DOHH2 (cell line): ENCODE data around the gene ILKAP.

Source experiments
- H3F3A ChIP-seq: fragments of 200-600 bp; sonication (generic), shearing (Covaris generic); 2 replicates; pipeline ENCODE4 v1.6.0; 2016; ENCODE audit warnings: antibody characterized with exemption, mild to moderate bottlenecking; ENCODE audit not compliant: control insufficient read depth, insufficient read depth
- H3K27ac ChIP-seq: fragments of 200-600 bp; sonication (generic); 2 replicates; pipeline ENCODE4 v1.5.1; 2014; ENCODE audit warnings: low read depth, mild to moderate bottlenecking, low read length, moderate library complexity
- H3K27me3 ChIP-seq: fragments of 200-600 bp; sonication (generic); 2 replicates; pipeline ENCODE4 v1.6.1; 2014; ENCODE audit warnings: mild to moderate bottlenecking, low read length, mixed read lengths; ENCODE audit not compliant: control insufficient read depth
- H3K36me3 ChIP-seq: fragments of 200-600 bp; sonication (generic); 2 replicates; pipeline ENCODE4 v1.6.1; 2014; ENCODE audit warnings: mild to moderate bottlenecking, low read length, moderate library complexity, mixed read lengths; ENCODE audit not compliant: control insufficient read depth
- H3K4me1 ChIP-seq: fragments of 200-600 bp; sonication (generic); 2 replicates; pipeline ENCODE4 v1.6.1; 2014; ENCODE audit warnings: mild to moderate bottlenecking, low read length, mixed read lengths; ENCODE audit not compliant: control insufficient read depth
- H3K4me2 ChIP-seq: fragments of 200-600 bp; sonication (generic); 2 replicates; pipeline ENCODE4 v1.6.0; 2014; ENCODE audit warnings: mild to moderate bottlenecking, low read length, moderate library complexity
- H3K4me3 ChIP-seq: fragments of 200-600 bp; sonication (generic); 2 replicates; pipeline ENCODE4 v1.5.1; 2014; ENCODE audit warnings: mild to moderate bottlenecking, low read length, mixed read lengths
- H3K79me2 ChIP-seq: fragments of 200-600 bp; sonication (generic); 2 replicates; pipeline ENCODE4 v1.6.1; 2014; ENCODE audit warnings: mild to moderate bottlenecking, low read length, mixed read lengths; ENCODE audit not compliant: control insufficient read depth
- H3K9me2 ChIP-seq: fragments of 200-600 bp; sonication (generic); replicated peaks from 2 replicates; pipeline ENCODE4 v1.6.1; 2014; ENCODE audit warnings: mild to moderate bottlenecking, low read length, mixed read lengths; ENCODE audit not compliant: control insufficient read depth
- H3K9me3 ChIP-seq: fragments of 200-600 bp; sonication (generic); 2 replicates; pipeline ENCODE4 v1.6.1; 2014; ENCODE audit warnings: antibody characterized with exemption, low read length, mixed read lengths; ENCODE audit not compliant: control insufficient read depth, insufficient read depth
- H4K20me1 ChIP-seq: fragments of 200-600 bp; sonication (generic); 2 replicates; pipeline ENCODE4 v1.6.0; 2014; ENCODE audit warnings: low read depth, mild to moderate bottlenecking, antibody characterized with exemption, low read length, moderate library complexity; ENCODE audit not compliant: control insufficient read depth, insufficient read depth
- EZH2phosphoT487 ChIP-seq: fragments of 200-600 bp; sonication (generic); IDR thresholded peaks from 2 replicates; pipeline ENCODE4 v1.6.1; 2017; ENCODE audit warnings: borderline replicate concordance, mild to moderate bottlenecking, antibody characterized with exemption, low read length, moderate library complexity, mixed read lengths
- TF ChIP-seq, protein P1 (sequence below): fragments of 200-600 bp; sonication (generic); IDR thresholded peaks from one replicate; pipeline ENCODE4 v1.5.1; 2014; ENCODE audit warnings: antibody characterized with exemption, mild to moderate bottlenecking, low read depth, low read length; ENCODE audit not compliant: poor library complexity, severe bottlenecking

Gene ILKAP

DNA sequence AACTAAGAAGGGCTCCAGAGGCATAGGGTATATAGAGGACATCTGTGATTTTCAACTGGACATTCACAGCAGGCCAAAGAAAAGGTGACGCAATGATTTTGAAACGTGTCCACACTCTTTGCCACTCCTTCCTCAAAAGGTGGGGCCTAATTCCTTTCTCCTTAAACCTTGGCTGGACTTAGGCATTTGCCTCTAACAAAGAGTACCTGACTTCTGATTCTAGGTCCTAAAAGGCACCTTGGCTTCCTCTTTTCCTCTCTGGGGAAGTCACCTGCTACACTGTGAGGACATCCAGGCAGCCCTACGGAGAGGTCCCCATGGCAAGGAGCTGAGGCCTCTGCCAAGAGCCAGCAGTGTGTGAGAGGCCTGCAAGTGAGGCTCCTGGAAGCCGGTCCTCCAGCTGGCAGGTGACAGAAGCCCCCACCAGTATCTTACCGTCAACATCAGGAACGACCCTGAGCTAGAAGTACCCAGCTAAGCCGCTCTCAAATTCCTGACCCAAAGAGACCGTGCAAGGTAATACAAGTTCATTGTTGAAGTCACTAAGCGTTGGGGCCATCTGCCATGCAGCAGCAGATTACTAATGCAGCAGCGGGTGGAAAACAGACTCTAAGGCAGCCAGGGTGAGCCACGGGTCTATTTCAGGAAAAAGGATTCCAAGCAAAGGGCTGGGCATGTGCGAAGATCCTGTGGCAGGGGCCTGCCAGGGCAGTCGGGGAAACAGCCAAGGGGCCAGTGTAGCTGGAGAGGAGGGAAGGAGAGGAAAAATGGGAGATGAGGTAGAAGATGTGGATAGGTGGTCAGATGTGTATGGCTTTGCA lies 43.7 kb upstream of the ILKAP start:
- H3K4me3 ChIP-seq: no peak overlapping the region
- H3K27me3 ChIP-seq: no peaks in the 10 kb centered on the region
- H3K4me1 ChIP-seq: 0 out of 2 replicates have a peak, but pooled peaks cover 3% of the 10 kb centered on the region
- peaks cover 20% of the 10 kb centered on the region for H3K36me3 ChIP-seq
- no peaks in the 10 kb centered on the region for H3K9me2 ChIP-seq
- peaks cover 9% of the 10 kb centered on the region for H3F3A ChIP-seq
- no peak for TF ChIP-seq EZH2phosphoT487
- TF ChIP-seq, protein P1, sequence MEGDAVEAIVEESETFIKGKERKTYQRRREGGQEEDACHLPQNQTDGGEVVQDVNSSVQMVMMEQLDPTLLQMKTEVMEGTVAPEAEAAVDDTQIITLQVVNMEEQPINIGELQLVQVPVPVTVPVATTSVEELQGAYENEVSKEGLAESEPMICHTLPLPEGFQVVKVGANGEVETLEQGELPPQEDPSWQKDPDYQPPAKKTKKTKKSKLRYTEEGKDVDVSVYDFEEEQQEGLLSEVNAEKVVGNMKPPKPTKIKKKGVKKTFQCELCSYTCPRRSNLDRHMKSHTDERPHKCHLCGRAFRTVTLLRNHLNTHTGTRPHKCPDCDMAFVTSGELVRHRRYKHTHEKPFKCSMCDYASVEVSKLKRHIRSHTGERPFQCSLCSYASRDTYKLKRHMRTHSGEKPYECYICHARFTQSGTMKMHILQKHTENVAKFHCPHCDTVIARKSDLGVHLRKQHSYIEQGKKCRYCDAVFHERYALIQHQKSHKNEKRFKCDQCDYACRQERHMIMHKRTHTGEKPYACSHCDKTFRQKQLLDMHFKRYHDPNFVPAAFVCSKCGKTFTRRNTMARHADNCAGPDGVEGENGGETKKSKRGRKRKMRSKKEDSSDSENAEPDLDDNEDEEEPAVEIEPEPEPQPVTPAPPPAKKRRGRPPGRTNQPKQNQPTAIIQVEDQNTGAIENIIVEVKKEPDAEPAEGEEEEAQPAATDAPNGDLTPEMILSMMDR: no peak
- no peaks in the 10 kb centered on the region for H3K79me2 ChIP-seq
- no peaks in the 10 kb centered on the region for H4K20me1 ChIP-seq
- H3K9me3 ChIP-seq: no peaks in the 10 kb centered on the region
- H3K27ac ChIP-seq: no peak overlapping the region
- no peak overlapping the region for H3K4me2 ChIP-seq

DNA sequence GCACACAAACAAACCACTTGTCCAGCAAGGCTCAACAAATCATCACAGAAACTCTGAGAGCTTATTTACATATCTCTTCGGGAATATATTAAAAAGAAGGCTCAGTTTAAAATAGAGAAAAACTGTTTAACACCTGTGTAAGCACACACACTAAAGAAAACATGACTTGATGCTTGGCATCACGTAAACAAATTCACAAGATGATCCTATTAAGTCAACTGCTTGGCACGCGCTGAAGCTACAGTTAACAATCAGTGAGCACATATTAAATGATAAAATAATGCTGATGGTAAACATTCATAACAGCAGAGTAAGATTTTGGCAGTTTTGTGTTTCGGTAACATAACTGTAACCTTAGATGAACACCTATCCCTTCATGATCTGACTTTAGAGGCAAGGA lies 40.7 kb upstream of the ILKAP start:
- Histone ChIP-seq H3F3A (peaks cover 14% of the 10 kb centered on the region), H3K4me1 (peaks cover 8% of the 10 kb centered on the region), H3K27me3 (peaks cover 4% of the 10 kb centered on the region), H3K27ac (no peak overlapping the region), H4K20me1 (no peaks in the 10 kb centered on the region), H3K9me2 (no peaks in the 10 kb centered on the region), H3K4me2 (no peak overlapping the region), H3K9me3 (no peaks in the 10 kb centered on the region; the same call in 1 of the 2 replicates), H3K4me3 (no peak overlapping the region), H3K79me2 (no peaks in the 10 kb centered on the region), H3K36me3 (peaks cover 9% of the 10 kb centered on the region)
- TF ChIP-seq EZH2phosphoT487: no peak
- TF ChIP-seq, protein P1: no peak

DNA sequence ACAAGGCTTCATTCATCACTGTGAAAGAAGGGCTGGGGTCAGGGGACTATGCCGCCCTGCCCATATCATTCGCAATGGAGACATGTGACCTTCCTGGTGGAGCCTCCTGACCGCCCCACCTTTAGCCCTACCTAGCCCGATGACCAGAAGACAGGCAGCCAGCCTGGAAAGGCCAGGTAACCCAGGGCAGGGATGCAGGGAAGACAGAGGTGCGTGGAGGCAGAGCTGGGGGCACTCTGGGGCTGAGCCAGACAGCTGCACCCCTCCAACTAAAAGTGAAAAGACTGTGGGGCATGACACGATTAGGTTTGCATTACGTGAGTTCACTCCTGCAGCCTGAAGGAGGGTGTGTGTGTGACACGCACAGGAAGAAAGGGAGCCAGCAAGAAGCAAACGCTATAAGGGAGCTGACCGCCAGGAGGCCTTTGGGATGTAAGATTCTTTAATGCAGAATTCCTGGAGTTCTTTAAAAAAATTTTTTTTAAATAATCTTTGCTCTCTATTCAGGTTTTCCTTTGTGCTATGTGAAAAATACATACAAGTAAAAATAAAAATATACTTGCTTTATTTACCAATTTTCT lies 40.1 kb upstream of the ILKAP start:
- no peak for TF ChIP-seq EZH2phosphoT487
- TF ChIP-seq, protein P1: no peak
- no peak overlapping the region for H3K27ac ChIP-seq

More for the DNA sequence above, 40.1 kb upstream of the ILKAP start:
- H4K20me1 ChIP-seq: no peaks in the 10 kb centered on the region
- H3K4me3 ChIP-seq: no peak overlapping the region
- peaks cover 12% of the 10 kb centered on the region for H3K4me1 ChIP-seq
- no peak overlapping the region for H3K4me2 ChIP-seq
- peaks cover 9% of the 10 kb centered on the region for H3K27me3 ChIP-seq
- no peaks in the 10 kb centered on the region for H3K9me2 ChIP-seq
- peaks cover 9% of the 10 kb centered on the region for H3K36me3 ChIP-seq
- H3K9me3 ChIP-seq: no peaks in the 10 kb centered on the region; the same call in 1 of the 2 replicates
- no peaks in the 10 kb centered on the region for H3K79me2 ChIP-seq
- peaks cover 14% of the 10 kb centered on the region for H3F3A ChIP-seq
